GM12874 (cell line): ENCODE data around the gene ACTG2.

Experiments
- CTCF ChIP-seq: IDR thresholded peaks from 2 replicates; pipeline ENCODE4 v1.5.1; 2011; ENCODE audit warnings: low read depth, mild to moderate bottlenecking, control low read depth, low read length, moderate library complexity; ENCODE audit not compliant: insufficient read depth

The ACTG2 gene

GRCh38 chr2:73961823-73962615, 69.2 kb downstream of the ACTG2 start:
- TF ChIP-seq CTCF, result no peak

- no peak for TF ChIP-seq CTCF
These were observed 70.0 kb downstream of the ACTG2 start for GRCh38 chr2:73962798-73963197.

- TF ChIP-seq CTCF, result no peak
These were observed 70.7 kb downstream of the ACTG2 start for GRCh38 chr2:73963385-73964120.

GRCh38 chr2:73964223-73964622, 71.4 kb downstream of the ACTG2 start:
- no peak for TF ChIP-seq CTCF

GRCh38 chr2:73965053-73965452, 72.2 kb downstream of the ACTG2 start:
- no peak for TF ChIP-seq CTCF

- TF ChIP-seq CTCF, result no peak
These were observed 75.6 kb downstream of the ACTG2 start for GRCh38 chr2:73968357-73968937.

GRCh38 chr2:73969356-73969755, 76.5 kb downstream of the ACTG2 start:
- TF ChIP-seq CTCF, result no peak
